ENCODE results near the gene KIR3DL3.
"Not testable (repeated sequence)": the region's sequence is repeated elsewhere in the genome, so short reads cannot be mapped to it uniquely, and the experiment has no call there.

KIR3DL3 gene

DNA sequence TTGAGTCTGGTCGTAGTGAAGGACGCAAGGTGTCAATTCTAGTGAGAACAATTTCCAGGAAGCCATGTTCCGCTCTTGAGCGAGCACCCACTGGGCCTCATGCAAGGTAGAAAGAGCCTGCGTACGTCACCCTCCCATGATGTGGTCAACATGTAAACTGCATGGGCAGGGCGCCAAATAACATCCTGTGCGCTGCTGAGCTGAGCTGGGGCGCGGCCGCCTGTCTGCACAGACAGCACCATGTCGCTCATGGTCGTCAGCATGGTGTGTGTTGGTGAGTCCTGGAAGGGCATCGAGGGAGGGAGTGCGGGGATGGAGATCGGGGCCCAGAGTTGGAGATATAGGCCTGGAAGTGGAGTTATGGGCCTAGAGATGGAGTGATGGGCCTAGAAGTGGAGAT, 14.1 kb downstream of the KIR3DL3 start, which contains the start of gene KIR2DL3:
Gene KIR2DL3, plus strand, starts transcription at position 208 of the 400 bp plus-strand sequence. Its CDS starts 33 bp downstream, at position 241.
- not testable (repeated sequence) for DNase-seq

DNA sequence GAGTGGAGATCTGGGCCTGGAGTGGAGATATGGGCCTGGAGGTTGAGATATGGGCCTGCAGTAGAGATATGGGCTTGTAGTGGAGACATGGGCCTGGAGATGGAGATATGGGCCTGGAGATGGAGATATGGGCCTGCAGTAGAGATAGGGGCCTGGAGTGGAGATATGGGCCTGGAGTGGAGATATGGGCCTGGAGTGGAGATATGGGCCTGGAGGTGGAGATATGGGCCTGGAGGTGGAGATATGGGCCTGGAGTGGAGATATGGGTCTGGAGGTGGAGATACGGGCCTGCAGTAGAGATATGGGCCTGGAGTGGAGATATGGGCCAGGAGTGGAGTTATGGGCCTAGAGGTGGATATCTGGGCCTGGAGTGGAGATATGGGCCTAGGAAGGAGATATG, 14.5 kb downstream of the KIR3DL3 start:
- DNase-seq, result no peak

DNA sequence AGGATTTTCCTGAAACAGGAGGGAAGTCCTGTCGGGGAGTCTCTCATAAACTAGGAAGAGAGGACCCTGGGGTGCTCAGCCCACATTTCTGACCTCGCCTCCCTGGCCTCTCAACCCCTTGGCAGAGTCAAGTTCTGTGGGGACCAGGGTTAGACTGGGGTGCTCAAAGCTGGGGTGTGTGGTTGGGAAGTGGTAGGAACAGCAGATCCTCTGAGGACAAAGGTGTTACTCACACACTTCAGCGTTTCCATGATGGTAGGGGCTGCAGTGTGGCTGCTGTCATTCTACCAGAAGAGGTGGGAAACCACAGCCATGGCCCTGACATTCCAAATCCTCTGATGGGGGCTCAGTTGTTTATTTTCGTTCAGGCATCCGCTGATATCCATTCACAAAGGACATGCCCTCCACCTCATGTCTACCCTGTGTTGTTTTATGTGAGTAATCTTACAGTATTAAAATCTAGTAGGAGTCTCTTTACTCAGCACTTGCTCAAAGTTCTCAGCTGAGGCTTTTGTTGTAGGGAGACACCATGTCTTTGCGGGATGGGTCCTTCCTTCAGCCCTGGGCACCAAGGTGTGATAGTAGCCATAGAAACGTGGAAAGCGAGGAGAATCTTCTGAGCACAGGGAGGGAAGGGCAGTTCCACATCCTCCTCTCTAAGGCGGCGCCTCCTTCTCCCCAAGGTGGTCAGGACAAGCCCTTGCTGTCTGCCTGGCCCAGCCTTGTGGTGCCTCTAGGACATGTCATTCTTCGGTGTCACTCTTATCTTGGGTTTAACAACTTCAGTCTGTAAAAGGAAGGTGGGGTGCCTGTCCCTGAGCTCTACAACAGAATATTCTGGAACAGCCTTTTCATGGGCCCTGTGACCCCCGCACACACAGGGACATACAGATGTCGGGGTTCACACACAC, 15.6 kb downstream of the KIR3DL3 start:
- no peak for DNase-seq

DNA sequence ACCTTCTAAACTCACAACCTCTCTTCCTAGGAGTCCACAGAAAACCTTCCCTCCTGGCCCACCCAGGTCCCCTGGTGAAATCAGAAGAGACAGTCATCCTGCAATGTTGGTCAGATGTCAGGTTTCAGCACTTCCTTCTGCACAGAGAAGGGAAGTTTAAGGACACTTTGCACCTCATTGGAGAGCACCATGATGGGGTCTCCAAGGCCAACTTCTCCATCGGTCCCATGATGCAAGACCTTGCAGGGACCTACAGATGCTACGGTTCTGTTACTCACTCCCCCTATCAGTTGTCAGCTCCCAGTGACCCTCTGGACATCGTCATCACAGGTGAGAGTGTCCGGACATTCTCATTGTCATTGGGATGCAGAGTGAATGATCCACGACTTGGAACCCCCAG, 17.7 kb downstream of the KIR3DL3 start:
- not testable (repeated sequence) for DNase-seq

DNA sequence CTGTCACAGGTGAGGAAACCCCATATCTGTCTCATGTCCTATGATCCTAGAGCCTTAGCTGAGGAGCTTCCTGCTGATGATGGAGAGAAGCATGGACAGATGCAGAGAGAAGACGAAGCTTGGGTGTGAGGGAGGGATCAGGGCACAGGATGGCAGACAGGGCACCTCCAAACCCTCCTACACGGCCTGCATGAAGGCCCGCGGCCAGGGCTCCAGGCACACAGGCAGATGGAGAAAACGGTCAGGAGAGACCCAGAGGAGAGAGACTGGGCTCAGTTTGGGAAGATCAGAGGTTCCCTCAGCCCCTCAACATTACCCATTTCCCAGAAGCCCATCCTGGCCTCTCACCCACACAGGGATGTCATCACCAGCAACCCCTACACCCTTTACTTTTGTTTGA, 19.8 kb downstream of the KIR3DL3 start:
- not testable (repeated sequence) for DNase-seq

DNA sequence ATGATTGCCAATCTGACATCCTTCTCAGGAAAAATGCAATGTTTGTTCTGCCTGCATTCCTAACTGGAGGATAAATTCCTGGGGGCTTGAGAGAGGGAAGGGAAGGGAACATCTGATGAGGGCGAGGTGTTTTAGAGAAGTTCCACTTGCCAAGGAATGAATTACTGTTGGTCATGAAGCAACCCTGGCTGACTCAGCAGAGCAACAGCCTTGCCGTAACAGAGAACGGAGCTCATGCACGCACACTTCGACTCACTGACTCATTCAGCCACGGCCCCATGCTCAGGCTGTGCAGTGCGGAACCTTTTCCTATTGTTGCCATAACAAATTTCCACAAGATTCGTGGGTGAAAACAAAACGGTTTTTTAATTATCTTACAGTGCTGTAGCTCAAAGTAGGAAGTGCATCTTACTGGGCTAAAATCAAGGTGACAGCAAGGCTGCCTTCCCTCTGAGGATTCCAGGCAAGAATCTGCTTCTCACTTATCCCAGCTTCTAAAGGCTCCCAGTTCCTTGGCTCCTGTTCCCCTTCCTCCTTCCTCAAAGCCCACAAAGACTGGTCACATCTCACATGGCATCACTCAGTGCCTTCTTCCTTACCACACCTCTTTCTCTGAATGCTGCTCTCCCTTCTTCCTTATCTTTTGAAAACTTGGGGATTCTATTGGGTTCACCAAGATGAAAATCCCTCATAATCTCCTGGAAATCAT, 23.5 kb downstream of the KIR3DL3 start:
- DNase-seq, result not testable (repeated sequence)

DNA sequence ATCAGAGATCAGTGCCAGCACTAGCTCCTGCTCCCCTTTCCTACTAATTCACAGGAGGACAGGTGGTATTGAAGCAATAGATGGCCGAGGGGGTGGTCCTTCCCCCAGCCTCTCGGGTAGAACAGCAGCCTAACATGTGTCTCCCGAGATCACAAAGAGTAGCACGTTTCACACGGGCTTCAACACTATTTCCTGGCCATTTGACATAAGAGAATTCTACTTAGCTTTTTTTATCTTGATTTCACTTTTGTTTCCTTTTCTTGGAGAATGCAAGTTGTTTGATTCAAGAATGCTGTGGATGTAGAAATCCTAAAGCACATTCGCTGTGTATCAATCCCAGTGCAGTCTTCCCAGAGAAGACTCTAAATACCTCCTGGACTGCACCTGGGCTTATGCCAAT, 26.0 kb downstream of the KIR3DL3 start:
- DNase-seq, result not testable (repeated sequence)

DNA sequence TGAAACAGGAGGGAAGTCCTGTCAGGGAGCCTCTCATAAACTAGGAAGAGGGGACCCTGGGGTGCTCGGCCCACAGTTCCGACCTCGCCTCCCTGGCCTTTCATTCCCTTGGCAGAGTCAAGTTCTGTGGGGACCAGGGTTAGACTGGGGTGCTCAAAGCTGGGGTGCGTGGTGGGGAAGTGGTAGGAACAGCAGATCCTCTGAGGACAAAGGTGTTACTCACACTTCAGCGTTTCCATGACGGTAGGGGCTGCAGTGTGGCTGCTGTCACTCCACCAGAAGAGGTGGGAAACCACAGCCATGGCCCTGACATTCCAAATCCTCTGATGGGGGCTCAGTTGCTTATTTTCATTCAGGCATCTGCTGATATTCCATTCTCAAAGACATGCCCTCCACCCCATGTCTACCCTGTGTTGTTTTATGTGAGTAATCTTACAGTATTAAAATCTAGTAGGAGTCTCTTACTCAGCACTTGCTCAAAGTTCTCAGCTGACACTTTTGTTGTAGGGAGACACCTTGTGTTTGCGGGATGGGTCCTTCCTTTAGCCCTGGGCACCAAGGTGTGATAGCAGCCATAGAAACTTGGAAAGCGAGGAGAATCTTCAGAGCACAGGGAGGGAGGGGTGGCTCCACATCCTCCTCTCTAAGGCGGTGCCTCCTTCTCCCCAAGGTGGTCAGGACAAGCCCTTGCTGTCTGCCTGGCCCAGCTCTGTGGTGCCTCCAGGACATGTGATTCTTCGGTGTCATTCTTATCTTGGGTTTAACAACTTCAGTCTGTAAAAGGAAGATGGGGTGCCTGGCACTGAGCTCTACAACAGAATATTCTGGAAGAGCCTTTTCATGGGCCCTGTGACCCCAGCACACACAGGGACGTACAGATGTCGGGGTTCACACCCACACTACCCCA, 32.2 kb downstream of the KIR3DL3 start:
- not testable (repeated sequence) for DNase-seq

DNA sequence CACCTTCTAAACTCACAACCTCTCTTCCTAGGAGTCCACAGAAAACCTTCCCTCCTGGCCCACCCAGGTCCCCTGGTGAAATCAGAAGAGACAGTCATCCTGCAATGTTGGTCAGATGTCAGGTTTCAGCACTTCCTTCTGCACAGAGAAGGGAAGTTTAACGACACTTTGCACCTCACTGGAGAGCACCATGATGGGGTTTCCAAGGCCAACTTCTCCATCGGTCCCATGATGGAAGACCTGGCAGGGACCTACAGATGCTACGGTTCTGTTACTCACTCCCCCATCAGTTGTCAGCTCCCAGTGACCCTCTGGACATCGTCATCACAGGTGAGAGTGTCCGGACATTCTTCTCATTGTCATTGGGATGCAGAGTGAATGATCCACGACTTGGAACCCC, 34.3 kb downstream of the KIR3DL3 start:
- not testable (repeated sequence) for DNase-seq

DNA sequence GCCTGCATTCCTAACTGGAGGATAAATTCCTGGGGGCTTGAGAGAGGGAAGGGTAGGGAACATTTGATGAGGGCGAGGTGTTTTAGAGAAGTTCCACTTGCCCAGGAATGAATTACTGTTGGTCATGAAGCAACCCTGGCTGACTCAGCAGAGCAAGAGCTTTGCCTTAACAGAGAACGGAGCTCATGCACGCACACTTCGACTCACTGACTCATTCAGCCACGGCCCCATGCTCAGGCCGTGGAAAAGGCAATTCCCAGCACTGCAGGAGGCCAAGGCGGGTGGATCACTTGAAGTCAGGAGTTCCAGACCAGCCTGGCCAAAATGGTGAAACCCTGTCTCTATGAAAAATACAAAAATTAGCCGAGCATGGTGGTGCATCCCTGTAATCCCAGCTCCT, 40.0 kb downstream of the KIR3DL3 start:
- not testable (repeated sequence) for DNase-seq

DNA sequence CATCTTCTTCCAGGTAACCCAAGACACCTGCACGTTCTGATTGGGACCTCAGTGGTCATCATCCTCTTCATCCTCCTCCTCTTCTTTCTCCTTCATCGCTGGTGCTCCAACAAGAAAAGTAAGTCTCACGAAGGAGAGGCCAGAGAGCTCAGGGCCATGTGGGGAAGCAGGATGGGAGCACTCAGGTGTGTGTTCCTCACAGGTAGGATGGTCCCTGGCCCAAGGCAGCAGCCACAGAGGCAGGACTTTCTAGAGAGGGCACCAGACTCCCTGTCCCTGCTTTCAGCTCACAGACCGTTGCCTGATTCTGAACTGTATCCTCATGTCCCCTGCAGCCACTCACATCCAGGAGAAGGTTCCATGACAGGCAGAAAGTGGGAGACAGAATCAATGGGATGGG, 42.2 kb downstream of the KIR3DL3 start:
- DNase-seq, result not testable (repeated sequence)

DNA sequence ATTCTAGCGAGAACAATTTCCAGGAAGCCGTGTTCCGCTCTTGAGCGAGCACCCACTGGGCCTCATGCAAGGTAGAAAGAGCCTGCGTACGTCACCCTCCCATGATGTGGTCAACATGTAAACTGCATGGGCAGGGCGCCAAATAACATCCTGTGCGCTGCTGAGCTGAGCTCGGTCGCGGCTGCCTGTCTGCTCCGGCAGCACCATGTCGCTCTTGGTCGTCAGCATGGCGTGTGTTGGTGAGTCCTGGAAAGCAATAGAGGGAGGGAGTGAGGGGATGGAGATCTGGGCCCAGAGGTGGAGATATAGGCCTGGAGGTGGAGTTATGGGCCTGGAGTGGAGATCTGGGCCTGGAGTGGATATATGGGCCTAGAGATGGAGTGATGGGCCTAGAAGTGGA, 45.4 kb downstream of the KIR3DL3 start, which contains the start of gene KIR2DL1:
Gene KIR2DL1, plus strand, starts transcription at position 148 of the 400 bp plus-strand sequence. Its CDS starts 58 bp downstream, at position 206.
- DNase-seq, result not testable (repeated sequence)

DNA sequence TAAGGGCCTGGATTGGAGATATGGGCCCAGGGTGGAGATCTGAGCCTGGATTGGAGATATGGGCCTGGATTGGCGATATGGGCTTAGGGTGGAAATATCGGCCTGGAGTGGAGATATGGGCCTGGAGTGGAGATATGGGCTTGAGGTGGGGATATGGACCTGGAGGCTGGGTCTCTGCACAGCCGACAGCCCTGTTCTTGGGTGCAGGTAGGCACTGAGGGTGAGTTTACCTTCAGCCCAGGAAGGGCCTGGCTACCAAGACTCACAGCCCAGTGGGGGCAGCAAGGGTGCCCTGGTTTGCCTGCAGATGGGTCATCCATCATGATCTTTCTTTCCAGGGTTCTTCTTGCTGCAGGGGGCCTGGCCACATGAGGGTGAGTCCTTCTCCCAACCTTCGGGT, 46.3 kb downstream of the KIR3DL3 start:
- not testable (repeated sequence) for DNase-seq

DNA sequence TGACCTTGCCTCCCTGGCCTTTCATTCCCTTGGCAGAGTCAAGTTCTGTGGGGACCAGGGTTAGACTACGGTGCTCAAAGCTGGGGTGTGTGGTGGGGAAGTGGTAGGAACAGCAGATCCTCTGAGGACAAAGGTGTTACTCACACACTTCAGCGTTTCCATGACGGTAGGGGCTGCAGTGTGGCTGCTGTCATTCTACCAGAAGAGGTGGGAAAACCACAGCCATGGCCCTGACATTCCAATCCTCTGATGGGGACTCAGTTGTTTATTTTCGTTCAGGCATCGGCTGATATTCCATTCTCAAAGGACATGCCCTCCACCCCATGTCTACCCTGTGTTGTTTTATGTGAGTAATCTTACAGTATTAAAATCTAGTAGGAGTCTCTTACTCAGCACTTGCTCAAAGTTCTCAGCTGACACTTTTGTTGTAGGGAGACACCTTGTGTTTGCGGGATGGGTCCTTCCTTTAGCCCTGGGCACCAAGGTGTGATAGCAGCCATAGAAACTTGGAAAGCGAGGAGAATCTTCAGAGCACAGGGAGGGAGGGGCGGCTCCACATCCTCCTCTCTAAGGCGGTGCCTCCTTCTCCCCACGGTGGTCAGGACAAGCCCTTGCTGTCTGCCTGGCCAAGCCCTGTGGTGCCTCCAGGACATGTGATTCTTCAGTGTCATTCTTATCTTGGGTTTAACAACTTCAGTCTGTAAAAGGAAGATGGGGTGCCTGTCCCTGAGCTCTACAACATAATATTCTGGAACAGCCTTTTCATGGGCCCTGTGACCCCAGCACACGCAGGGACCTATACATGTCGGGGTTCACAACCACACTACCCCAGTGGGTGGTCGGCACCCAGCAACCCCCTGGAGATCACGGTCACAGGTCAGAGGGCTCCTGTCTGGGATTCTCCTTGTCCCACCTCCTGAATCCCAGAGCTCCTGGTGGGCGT, 47.0 kb downstream of the KIR3DL3 start:
- DNase-seq, result not testable (repeated sequence)

DNA sequence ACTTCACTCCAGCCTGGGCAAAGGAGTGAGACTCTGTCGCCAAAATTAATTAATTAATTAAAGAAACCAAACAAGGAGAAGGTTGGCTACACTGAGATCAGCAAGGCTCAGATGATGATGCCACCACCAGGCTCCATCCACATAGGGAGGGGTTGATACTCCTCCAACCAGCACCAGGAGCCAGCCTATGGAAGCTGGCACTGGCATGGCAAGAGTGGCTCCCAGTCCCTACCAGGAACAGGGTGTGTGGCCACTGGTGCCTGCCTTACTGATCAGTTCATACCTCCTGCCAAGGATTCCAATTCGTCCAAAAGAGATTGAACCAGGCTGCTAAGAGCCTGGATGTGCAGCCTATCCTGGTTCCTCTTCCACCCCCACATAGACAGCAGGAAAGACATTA, 48.4 kb downstream of the KIR3DL3 start:
- not testable (repeated sequence) for DNase-seq

DNA sequence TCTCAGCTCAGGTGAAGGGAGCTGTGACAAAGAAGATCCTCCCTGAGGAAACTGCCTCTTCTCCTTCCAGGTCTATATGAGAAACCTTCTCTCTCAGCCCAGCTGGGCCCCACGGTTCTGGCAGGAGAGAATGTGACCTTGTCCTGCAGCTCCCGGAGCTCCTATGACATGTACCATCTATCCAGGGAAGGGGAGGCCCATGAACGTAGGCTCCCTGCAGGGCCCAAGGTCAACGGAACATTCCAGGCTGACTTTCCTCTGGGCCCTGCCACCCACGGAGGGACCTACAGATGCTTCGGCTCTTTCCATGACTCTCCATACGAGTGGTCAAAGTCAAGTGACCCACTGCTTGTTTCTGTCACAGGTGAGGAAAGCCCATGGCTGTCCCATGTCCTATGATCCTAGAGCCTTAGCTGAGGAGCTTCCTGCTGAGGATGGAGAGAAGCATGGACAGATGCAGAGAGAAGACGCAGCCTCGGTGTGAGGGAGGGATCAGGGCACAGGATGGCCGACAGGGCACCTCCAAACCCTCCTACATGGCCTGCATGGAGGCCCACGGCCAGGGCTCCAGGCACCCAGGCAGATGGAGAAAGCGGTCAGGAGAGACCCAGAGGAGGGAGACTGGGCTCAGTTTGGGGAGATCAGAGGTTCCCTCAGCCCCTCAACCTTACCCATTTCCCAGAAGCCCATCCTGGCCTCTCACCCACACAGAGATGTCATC, 51.0 kb downstream of the KIR3DL3 start:
- DNase-seq, result not testable (repeated sequence)

DNA sequence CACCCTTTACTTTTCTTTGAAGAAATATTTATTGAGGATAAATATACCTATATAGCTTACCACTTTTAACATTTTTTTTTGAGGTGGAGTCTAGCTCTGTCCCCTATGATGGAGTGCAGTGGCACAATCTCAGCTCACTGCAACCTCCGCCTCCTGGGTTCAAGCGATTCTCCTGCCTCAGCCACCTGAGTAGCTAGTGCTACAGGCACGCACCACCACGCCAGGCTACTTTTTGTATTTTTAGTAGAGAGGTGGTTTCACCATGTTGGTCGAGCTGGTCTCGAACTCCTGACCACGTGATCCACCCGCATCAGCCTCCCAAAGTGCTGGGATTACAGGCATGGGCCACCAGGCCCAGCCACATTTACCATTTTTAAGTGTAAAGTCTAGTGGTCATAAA, 51.6 kb downstream of the KIR3DL3 start:
- not testable (repeated sequence) for DNase-seq

DNA sequence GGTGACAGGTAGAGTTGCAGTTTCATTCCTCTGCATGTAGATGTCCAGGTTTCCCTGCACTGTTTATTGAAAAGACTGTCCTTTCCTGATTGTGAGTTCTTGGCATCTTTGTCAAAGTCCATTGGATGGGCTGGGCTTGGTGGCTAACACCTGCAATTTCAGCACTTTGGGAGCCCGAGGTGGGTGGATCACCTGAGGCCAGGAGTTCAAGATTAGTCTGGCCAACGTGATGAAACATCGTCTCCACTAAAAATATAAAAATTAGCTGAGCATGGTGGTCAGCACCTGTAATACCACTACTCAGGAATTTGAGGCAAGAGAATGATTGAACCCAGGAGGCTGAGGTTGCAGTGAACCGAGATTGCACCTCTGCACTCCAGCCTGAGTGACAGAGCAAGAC, 53.6 kb downstream of the KIR3DL3 start:
- not testable (repeated sequence) for DNase-seq

DNA sequence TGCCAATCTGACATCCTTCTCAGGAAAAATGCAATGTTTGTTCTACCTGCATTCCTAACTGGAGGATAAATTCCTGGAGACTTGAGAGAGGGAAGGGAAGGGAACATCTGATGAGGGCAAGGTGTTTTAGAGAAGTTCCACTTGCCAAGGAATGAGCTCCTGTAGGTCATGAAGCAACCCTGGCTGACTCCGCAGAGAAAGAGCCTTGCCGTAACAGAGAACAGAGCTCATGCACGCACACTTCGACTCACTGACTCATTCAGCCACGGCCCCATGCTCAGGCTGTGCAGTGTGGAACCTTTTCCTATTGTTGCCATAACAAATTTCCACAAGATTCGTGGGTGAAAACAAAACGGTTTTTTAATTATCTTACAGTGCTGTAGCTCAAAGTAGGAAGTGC, 54.7 kb downstream of the KIR3DL3 start:
- not testable (repeated sequence) for DNase-seq

DNA sequence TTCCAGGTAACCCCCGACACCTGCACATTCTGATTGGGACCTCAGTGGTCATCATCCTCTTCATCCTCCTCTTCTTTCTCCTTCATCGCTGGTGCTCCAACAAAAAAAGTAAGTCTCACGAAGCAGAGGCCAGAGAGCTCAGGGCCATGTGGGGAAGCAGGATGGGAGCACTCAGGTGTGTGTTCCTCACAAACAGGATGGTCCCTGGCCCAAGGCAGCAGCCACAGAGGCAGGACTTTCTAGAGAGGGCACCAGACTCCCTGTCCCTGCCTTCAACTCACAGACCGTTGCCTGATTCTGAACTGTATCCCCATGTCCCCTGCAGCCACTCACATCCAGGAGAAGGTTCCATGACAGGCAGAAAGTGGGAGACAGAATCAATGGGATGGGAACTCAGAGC, 58.7 kb downstream of the KIR3DL3 start:
- DNase-seq, result not testable (repeated sequence)

Measured in NCI-H1930 (cell line).